OCI-LY3 (cell line): Measurements from ENCODE around the gene RIN3.

Source experiments
- H2AFZ ChIP-seq: fragments of 200-600, 300-600 bp; shearing (Covaris generic); 2 replicates; pipeline ENCODE4 v1.6.0; 2014; ENCODE audit warnings: antibody characterized with exemption, low read depth, low read length
- H3K27ac ChIP-seq: fragments of 200-600, 300-600 bp; sonication (generic); 2 replicates; pipeline ENCODE4 v1.5.1; 2014; ENCODE audit warnings: mild to moderate bottlenecking, low read length, moderate library complexity, mixed read lengths
- H3K27me3 ChIP-seq: fragments of 200-600, 300-600 bp; sonication (generic); 2 replicates; pipeline ENCODE4 v1.6.1; 2014; ENCODE audit warnings: low read depth, low read length, mixed read lengths
- H3K36me3 ChIP-seq: fragments of 200-600, 300-600 bp; sonication (generic); replicated peaks from 2 replicates; pipeline ENCODE3; 2014; ENCODE audit warnings: low read depth, low read length, mixed read lengths
- H3K4me1 ChIP-seq: fragments of 300-600, 200-600 bp; sonication (generic); 2 replicates; pipeline ENCODE4 v1.6.1; 2014; ENCODE audit warnings: low read length, mixed read lengths
- H3K4me2 ChIP-seq: fragments of 200-600, 300-600 bp; sonication (generic); 2 replicates; pipeline ENCODE4 v1.6.1; 2014; ENCODE audit warnings: low read length, mixed read lengths
- H3K4me3 ChIP-seq: fragments of 300-600, 200-600 bp; sonication (generic); 2 replicates; pipeline ENCODE4 v1.5.1; 2014; ENCODE audit warnings: antibody characterized with exemption, mild to moderate bottlenecking, low read length, moderate library complexity
- H3K79me2 ChIP-seq: fragments of 300-600, 200-600 bp; shearing (Covaris generic); 2 replicates; pipeline ENCODE4 v1.6.1; 2014; ENCODE audit warnings: mild to moderate bottlenecking, low read length, mixed read lengths
- H3K9ac ChIP-seq: fragments of 300-600, 200-600 bp; shearing (Covaris generic); 2 replicates; pipeline ENCODE4 v1.6.0; 2014; ENCODE audit warnings: mild to moderate bottlenecking, low read length, moderate library complexity
- H3K9me3 ChIP-seq: fragments of 200-600, 300-600 bp; shearing (Covaris generic); 2 replicates; pipeline ENCODE4 v1.6.1; 2014; ENCODE audit warnings: low read length, mixed read lengths; ENCODE audit not compliant: insufficient read depth
- H4K20me1 ChIP-seq: fragments of 200-600, 300-600 bp; sonication (generic); 2 replicates; pipeline ENCODE4 v1.6.1; 2016; ENCODE audit warnings: low read length, mixed read lengths; ENCODE audit not compliant: insufficient read depth
- EZH2phosphoT487 ChIP-seq: fragments of 200-600 bp; shearing (Covaris generic); IDR thresholded peaks from 2 replicates; pipeline ENCODE4 v1.6.1; 2018; ENCODE audit warnings: antibody characterized with exemption, mixed run types, low read depth
- TF ChIP-seq, protein P1 (sequence below): fragments of 200-600, 300-600 bp; sonication (generic); IDR thresholded peaks from 2 replicates; pipeline ENCODE4 v1.5.1; 2014; ENCODE audit warnings: antibody characterized with exemption, low read length, low read depth

Gene RIN3

DNA sequence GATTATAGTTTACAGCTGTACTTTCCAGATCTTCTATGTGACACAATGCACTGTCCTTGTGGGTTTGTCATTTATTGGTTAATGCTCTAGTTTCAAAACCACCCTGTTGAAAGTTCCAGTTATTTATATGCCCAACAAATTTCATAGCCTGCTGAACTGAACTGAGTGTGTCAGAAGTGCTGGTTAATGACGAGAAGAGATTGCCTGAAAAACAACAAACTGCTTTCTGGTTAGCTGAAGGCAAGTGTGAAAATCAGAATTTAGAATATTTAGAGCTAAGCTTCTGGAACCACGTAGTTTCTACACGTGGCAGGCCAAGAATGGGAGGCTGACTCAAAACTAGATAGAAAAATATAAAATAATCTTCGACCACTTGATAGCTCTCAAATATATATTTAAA, 19.1 kb upstream of the RIN3 start:
- Histone ChIP-seq H3K4me3 (no peak overlapping the region), H3K4me2 (peak overlapping the region; percentile 46), H4K20me1 (no peaks in the 10 kb centered on the region), H2AFZ (no peak overlapping the region), H3K27ac (no peak overlapping the region), H3K9ac (no peak overlapping the region), H3K9me3 (no peaks in the 10 kb centered on the region), H3K36me3 (no peaks in the 10 kb centered on the region), H3K79me2 (no peaks in the 10 kb centered on the region), H3K4me1 (peaks cover 20% of the 10 kb centered on the region), H3K27me3 (peaks cover 7% of the 10 kb centered on the region)
- TF ChIP-seq, protein P1, sequence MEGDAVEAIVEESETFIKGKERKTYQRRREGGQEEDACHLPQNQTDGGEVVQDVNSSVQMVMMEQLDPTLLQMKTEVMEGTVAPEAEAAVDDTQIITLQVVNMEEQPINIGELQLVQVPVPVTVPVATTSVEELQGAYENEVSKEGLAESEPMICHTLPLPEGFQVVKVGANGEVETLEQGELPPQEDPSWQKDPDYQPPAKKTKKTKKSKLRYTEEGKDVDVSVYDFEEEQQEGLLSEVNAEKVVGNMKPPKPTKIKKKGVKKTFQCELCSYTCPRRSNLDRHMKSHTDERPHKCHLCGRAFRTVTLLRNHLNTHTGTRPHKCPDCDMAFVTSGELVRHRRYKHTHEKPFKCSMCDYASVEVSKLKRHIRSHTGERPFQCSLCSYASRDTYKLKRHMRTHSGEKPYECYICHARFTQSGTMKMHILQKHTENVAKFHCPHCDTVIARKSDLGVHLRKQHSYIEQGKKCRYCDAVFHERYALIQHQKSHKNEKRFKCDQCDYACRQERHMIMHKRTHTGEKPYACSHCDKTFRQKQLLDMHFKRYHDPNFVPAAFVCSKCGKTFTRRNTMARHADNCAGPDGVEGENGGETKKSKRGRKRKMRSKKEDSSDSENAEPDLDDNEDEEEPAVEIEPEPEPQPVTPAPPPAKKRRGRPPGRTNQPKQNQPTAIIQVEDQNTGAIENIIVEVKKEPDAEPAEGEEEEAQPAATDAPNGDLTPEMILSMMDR: no peak
- no peak for TF ChIP-seq EZH2phosphoT487

DNA sequence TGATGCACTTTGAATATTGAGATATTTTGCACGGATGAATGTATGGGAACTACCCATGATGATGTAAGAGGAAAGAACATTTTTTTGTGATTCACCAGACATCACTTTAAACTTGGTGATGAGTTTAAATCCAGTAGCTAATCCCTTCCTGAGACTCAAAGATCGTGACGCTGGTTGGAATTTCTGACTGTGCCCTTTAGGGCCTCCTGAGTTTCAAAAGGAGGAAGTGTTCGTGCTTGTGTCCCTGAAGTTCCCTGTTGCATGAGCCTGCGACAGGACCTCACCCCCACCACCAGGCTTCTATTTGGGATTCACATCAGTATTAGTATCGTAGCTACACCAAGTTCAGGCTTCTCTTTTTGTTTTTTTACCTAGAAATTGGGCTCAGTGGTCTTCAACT, 18.6 kb upstream of the RIN3 start:
- H3K27ac ChIP-seq: no peak overlapping the region
- H3K27me3 ChIP-seq: peaks cover 8% of the 10 kb centered on the region
- H2AFZ ChIP-seq: no peak overlapping the region
- no peaks in the 10 kb centered on the region for H4K20me1 ChIP-seq
- TF ChIP-seq EZH2phosphoT487: no peak
- TF ChIP-seq, protein P1: no peak
- H3K4me3 ChIP-seq: no peak overlapping the region
- H3K9ac ChIP-seq: peak overlapping the region; percentile 2; the same call in 1 of the 2 replicates
- peaks cover 20% of the 10 kb centered on the region for H3K4me1 ChIP-seq
- H3K4me2 ChIP-seq: peak overlapping the region; percentile 46
- H3K36me3 ChIP-seq: no peaks in the 10 kb centered on the region
- no peaks in the 10 kb centered on the region for H3K9me3 ChIP-seq
- H3K79me2 ChIP-seq: no peaks in the 10 kb centered on the region

DNA sequence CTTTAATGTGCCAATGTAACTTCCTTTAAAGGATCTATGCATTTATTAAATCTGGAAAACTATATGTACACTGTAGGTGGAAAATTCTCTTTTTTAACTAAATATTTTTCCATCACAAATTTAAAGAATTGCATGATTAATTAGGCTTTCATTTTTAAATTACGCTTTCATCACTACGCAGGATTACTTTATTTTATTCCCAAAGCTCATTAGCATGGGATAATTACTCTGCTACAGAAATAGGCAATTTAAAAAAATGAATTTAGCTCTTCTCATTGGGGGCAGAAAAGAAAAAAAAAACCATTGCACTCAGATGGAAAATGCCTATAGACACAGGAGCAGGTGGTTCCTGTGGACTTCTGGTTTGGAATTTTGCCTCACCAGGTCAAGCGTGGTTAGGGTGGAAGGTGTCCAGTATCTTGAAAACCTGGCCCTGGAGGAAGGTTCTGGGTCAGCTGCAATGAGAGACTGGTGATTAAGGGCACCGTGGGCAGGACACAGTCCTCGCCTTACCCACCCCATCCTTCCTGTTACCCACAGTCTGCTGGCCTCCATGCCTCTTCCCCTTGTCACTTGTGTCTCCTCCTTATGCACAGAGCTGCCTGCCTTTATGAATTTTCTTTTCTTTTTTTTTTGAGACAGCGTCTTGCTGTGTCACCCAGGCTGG, 17.3 kb upstream of the RIN3 start:
- no peaks in the 10 kb centered on the region for H3K79me2 ChIP-seq
- no peak overlapping the region for H3K4me2 ChIP-seq
- no peak overlapping the region for H3K9ac ChIP-seq
- no peak overlapping the region for H3K27ac ChIP-seq
- H3K27me3 ChIP-seq: peaks cover 17% of the 10 kb centered on the region
- H2AFZ ChIP-seq: no peak overlapping the region
- TF ChIP-seq EZH2phosphoT487: no peak
- TF ChIP-seq, protein P1: no peak
- H3K4me3 ChIP-seq: no peak overlapping the region
- peaks cover 20% of the 10 kb centered on the region for H3K4me1 ChIP-seq
- H3K9me3 ChIP-seq: no peaks in the 10 kb centered on the region
- no peaks in the 10 kb centered on the region for H3K36me3 ChIP-seq
- H4K20me1 ChIP-seq: no peaks in the 10 kb centered on the region

DNA sequence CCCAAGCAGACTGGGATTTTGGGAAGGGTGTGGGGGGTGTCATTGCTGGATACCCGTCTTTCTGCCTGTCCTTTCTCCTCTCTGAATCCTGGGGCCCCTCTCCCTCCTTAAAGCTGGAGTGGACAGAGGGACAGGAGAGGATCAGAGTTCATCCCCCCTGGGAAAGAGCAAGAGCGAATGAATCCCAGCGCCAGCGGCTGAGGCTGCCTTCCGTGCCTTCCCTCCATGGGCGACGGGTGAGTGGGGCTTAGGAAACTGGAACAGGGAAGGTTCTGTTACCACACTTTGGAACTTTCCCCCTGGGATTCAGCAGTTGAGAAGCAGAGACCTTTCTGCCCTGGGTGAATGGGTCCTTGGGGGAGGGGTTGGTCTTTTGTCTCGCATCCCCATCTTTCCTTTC, 16.2 kb upstream of the RIN3 start:
- Histone ChIP-seq H4K20me1 (no peaks in the 10 kb centered on the region), H3K36me3 (no peaks in the 10 kb centered on the region), H2AFZ (no peak overlapping the region), H3K27me3 (peaks cover 26% of the 10 kb centered on the region), H3K79me2 (no peaks in the 10 kb centered on the region), H3K4me1 (peaks cover 20% of the 10 kb centered on the region), H3K9me3 (no peaks in the 10 kb centered on the region), H3K4me3 (no peak overlapping the region), H3K27ac (no peak overlapping the region), H3K4me2 (no peak overlapping the region), H3K9ac (no peak overlapping the region)
- TF ChIP-seq, protein P1: no peak
- TF ChIP-seq EZH2phosphoT487: no peak
